HG03460 (cell line): ENCODE results near the gene KIF26A.
"Not testable (repeated sequence)": the region's sequence is repeated elsewhere in the genome, so short reads cannot be mapped to it uniquely, and the experiment has no call there.

Experiments
- ATAC-seq: cut with Tn5 transposase; IDR thresholded peaks from one replicate; pipeline ENCODE4 v1.9.1; 2021; ENCODE audit not compliant: unreplicated experiment

KIF26A gene

GRCh38 chr14:104220215-104221070 is 82.1 kb downstream of the KIF26A start:
- no peak for ATAC-seq

DNA sequence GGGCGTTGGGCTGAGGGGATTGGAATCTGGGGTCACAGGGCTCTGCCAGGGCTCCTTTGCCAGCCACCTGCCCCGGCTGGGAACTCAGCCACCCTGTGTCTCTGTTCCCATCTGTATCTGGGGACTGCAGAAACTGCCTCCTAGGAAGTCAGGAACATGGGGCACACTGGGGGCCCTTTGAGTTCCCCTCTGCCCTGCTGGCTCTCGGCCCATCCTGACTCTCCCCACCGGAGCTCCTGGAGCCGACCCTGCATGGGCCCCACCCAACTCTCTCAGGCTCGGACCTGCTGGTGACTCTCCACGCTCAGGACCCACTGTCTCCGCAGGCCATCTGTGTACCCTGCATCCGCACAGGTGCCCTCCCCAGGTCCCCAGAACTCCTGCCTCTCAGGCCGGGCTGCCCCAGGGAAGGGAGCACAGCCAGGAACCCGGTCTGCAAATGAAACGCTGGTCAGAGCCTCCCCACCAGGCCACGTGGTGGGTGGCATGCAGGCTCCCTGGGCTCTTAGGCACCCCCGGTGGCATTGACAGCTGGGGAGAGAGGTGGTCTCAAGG is 82.8 kb downstream of the KIF26A start:
- ATAC-seq, result no peak

GRCh38 chr14:104221636-104222369 is 83.4 kb downstream of the KIF26A start:
- ATAC-seq, result no peak

DNA sequence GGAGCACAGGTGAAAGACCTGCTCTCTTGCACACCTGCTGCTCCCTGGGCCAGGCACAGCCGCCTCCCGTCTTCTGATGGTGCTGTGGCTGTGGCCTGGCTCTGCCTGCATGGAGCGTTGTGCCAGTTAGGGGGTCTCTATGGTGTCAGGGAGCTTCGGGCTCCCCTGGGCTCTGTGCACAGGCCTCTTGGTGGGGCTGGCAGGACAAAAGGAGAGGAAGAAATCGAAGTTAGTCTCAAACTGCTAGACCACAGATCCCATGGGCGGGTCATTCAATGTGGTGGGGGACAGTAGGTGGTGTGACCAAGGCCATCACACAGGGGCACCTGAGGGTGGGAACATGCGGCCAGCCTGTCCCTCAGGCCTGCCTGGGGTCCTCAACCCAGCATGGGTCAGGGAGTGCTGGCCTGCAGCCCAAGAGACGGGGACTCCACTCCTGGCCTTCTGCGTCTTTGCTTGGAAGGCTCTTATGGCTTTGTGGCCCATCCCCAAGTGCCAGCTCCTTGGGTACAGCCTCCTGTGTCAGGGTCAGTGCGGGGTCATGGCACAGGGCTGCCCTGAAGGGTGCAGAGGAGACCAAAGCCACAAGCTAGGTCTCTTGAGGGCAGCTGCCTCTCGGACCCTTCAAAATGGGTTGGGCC is 84.1 kb downstream of the KIF26A start:
- no peak for ATAC-seq

DNA sequence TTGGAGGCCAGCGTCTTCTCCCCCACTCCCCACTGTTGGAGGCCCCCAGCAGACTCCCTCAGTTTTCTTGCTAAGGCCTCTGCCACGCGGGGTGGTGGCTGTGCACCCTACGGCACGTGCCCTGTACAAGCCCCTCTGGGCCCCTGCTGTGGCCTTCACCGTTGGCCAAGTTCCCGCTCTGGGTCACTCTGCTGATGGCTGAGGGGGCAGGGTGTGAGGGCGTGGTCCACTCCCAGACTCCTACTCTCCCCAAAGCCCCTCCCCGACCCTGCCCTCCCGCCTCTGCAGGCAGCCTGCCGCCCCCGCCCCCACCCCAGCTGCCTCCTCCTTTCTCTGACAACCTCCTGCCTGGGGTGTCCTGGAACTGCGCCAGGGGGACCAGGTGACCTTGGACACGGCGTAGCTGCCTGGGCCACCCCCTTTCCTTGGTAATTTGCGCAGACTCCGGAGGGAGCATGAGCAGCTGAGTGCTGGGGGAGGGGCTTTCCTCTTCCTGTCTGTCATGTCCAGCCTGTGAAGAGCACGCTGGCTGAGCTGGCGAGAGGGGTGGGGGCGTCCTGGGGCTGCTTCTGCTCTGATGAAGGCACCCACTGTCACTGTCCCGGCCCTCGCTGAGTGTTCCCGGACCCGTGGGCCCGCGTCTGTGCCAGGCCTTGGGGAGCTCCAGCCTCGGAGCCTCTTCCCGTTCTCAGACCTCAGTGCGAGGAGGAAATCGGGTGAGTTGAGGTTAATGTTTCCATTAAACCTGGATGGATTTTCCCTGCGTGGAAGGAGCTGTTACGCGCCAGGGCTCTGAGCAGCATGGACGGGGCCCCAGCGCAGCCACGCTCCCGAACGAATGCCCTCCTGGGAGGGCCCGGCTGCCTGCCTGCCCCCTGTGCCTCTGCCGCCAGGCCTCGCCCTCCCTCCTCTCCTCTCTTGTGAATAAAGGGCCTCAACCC is 85.0 kb downstream of the KIF26A start:
- no peak for ATAC-seq

DNA sequence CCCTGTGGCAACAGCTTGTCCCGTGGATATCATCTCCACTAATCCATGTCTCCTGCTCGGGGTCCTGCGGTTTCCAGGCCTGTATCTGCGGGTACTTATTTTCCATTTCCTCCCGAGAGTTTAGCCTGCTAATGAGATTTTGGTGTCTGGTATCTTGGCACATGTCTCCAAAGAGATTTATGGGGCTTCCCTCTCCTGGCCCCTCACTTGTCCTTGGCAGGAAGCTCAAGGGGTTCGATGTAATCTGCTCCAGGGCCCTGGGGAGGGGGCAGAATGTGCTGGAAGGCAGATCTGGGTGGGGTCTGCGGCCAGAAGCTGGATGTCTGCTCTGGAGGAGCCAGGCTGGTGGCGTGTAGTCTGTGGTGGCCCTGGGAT is 85.7 kb downstream of the KIF26A start:
- ATAC-seq, result no peak

DNA sequence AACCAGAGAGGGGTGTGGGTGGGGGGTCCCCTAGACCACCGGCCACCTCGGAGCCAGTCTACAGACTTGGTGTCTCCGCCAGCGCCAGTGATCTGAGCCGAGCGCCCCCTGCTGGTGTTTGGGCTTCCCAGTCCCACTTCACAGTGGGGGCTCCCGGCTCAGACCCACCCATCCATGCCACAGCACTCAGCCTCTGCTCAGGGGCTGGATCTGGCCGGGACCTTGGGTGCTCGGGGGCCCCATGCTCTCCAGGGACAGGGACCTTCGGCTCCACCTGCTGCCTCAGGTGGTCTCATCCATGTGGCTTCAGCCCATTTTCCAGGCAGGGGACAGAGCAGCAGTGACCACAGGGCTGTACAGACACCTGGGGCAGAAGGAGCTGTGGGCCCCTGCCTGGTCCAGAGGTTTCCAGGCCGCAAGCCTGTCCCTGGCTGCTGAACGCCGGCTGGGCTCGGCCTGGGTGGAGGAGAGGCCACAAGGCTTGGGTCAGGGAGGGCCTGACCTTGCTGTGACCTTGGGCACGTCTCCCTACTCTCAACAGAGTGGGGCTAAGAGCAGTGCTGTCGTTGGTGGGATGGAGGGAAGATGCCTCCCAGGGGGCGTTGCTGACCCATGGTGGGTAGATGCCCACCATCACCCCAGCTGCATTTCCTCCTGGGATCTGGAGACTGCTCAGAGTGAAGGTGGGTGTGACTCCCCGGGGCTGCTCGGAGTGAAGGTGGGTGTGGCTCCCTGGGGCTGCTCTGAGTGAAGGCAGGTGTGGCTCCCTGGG is 86.3 kb downstream of the KIF26A start:
- ATAC-seq, result no peak

- not testable (repeated sequence) for ATAC-seq
Observed at GRCh38 chr14:104225278-104226190, 87.1 kb downstream of the KIF26A start.

- ATAC-seq, result no peak
Observed at GRCh38 chr14:104226421-104227383, 88.3 kb downstream of the KIF26A start.

DNA sequence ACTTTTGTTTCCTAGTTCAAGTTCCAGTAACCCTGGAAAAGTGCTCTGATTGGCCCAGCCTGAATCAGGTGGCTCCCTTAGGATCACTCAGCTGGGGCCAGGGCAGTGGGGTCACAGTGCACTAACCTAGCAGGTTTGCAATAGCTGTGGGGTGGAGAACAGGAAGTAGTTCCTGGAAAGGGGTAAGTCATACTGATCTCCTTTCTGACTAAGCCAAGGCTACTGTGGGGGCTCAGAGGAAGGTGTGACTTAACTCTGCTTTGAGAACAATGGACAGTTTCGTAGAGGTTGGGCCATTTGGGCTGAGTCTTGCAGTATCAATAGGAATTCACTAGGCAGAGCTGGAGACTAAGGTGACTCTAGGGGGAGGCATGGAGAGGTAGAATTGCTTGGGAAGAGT is 89.4 kb downstream of the KIF26A start:
- ATAC-seq, result no peak

DNA sequence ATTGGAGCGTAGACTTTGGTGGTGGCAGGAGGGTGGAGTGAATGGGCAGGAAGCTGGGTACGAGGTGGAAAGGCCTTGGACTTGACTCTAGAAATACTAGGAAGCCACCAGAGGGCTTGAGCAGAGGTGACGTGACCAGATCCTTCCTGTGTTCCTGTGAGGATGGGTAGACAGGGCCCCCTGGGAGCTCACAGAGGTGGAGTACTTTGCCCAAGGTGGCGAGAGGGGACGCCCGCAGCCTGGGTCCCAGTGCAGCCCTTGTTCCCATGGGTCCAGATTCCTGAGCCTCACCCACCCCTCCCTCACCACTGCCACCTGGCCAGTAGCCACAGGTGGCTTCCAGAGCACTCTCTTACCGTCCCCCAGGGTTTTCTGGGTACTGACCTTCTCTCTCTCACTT is 89.8 kb downstream of the KIF26A start:
- no peak for ATAC-seq

DNA sequence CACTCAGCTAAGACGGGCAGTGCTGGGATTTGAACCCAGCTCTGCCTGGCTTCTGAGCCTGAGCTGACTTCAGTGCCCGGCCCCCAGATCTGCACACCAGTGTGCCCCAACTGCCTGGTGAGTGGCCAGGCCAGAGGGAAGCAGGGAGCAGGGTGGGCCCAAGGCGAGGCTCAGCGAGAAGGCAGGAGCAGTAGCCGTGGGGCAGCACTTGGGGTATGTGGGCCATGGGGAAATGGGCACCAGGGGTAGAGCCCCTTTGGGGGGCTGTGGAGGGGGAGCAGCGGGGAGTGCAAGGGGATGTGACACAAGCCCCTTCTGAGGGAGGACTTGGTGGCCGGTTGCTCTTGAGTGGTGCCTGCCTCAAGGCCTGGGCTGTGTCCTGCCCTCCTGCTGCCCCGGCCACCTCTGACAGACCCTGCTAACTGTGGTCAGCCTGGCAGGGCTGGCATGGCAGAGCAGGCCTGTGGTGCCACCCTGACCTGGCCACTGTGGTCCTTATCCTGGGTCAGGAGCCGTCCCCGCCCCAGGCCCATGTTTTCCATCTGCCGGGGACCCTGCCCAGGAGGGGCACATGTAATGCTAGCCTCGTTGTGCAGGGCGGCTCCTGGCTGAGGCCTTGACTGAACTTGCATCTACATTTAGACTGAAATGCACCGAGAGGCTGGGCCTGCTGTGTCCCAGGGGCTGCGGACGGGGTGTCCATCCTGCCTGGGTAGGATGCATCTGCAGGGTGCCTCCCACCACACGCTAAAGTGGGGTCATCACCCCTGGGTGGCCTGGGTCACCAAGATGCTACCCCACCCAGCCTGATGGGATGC is 90.5 kb downstream of the KIF26A start:
- no peak for ATAC-seq

DNA sequence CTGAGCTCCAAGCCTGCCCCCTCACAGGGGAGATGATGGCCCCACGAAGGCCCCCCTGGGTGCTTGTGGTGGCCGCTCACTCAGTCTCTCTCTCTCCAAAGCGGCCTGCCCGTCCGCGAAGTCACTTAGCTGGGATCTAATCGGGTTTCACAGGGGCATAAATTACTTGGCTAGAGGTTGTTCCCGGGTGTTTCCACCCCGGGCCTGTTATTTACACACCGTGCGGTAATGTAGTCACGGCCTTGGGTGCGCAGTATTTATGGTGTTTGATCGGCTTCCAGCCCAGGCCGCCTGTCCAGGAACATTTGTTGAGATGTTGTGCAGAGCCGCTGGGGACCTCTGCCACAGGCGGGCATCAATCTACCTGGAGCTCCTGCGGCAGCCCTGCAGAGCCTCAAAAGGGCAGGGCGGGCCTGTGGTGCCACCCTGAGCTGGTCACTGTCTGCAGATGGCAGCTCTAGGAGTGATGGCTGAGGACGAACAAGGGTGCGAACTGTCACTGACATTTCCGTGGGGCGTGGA is 91.2 kb downstream of the KIF26A start:
- ATAC-seq, result no peak

- ATAC-seq, result no peak
Observed at GRCh38 chr14:104230119-104230815, 91.9 kb downstream of the KIF26A start.
